IMR-90 (cell line): ENCODE measurements around the gene DNTTIP2. TPM values are rescaled to one million over a fixed set of nuclear protein-coding genes. Genes with fewer than 3 reads are reported as not detected.
A peak's percentile ranks its signal among the peaks of the same experiment; 100 is the strongest.

Source experiments
- ATAC-seq: fragments of 200-7000 bp; cut with Tn5 transposase; 2 replicates; pipeline ENCODE4 v1.9.1; 2020; ENCODE audit warnings: low read depth, mild to moderate bottlenecking, moderate library complexity
- BruUV-seq: library from RNA; stranded (reverse); fragments of 400-500 nt; replicated peaks from 2 replicates; lab custom pipeline; 2021; lab: Mats Ljungman, UMichigan
- CTCF ChIA-PET: fragments of 300-600 bp; formaldehyde crosslinking; extraction: SDS; loops from one replicate; lab custom pipeline; 2021; ENCODE audit warnings: antibody characterized with exemption; lab: Yijun Ruan, JAX
- POLR2A ChIA-PET: fragments of 300-600 bp; sonication (Branson Sonifier 250); formaldehyde crosslinking; loops from one replicate; lab custom pipeline; 2022; ENCODE audit warnings: antibody characterized with exemption; ENCODE audit not compliant: unreplicated experiment; lab: Charles Lee
- DNase-seq: peaks from one replicate; pipeline ENCODE4 v3.0.0; 2013
- H2AFZ ChIP-seq: replicated peaks from 2 replicates; pipeline ENCODE3; 2013; ENCODE audit warnings: low read length, mild to moderate bottlenecking; ENCODE audit not compliant: poor library complexity
- H2AK5ac ChIP-seq: 2 replicates; pipeline ENCODE4 v1.6.1; 2013; ENCODE audit warnings: low read depth, low read length, inconsistent platforms
- H2AK9ac ChIP-seq: replicated peaks from 2 replicates; pipeline ENCODE3; 2013; ENCODE audit warnings: mild to moderate bottlenecking, low read depth, low read length, moderate library complexity; ENCODE audit not compliant: poor library complexity
- H2BK120ac ChIP-seq: 2 replicates; pipeline ENCODE4 v1.6.1; 2013; ENCODE audit warnings: low read depth, low read length, inconsistent platforms
- H2BK15ac ChIP-seq: 3 replicates; pipeline ENCODE4 v1.6.1; 2013; ENCODE audit warnings: low read depth, low read length, inconsistent platforms
- H2BK20ac ChIP-seq: 2 replicates; pipeline ENCODE4 v1.6.1; 2013; ENCODE audit warnings: low read depth, mild to moderate bottlenecking, inconsistent platforms, low read length, moderate library complexity
- H2BK5ac ChIP-seq: 2 replicates; pipeline ENCODE4 v1.6.1; 2013; ENCODE audit warnings: mild to moderate bottlenecking, low read depth, low read length, inconsistent platforms; ENCODE audit not compliant: poor library complexity, severe bottlenecking
- H3K14ac ChIP-seq: replicated peaks from 2 replicates; pipeline ENCODE4 v1.6.1; 2013; ENCODE audit warnings: low read depth, low read length, inconsistent platforms
- H3K18ac ChIP-seq: 2 replicates; pipeline ENCODE4 v1.6.1; 2013; ENCODE audit warnings: low read depth, low read length, control low read depth
- H3K23ac ChIP-seq: 2 replicates; pipeline ENCODE4 v1.6.1; 2013; ENCODE audit warnings: low read depth, low read length, inconsistent platforms
- H3K27ac ChIP-seq: 2 replicates; pipeline ENCODE4 v1.5.1; 2013; ENCODE audit warnings: mild to moderate bottlenecking, control low read depth, low read length; ENCODE audit not compliant: insufficient read depth
- H3K27me3 ChIP-seq: 2 replicates; pipeline ENCODE4 v1.6.1; 2013; ENCODE audit warnings: low read length; ENCODE audit not compliant: control insufficient read depth, insufficient read depth
- H3K36me3 ChIP-seq: 2 replicates; pipeline ENCODE4 v1.6.1; 2013; ENCODE audit warnings: low read length, mixed read lengths; ENCODE audit not compliant: control insufficient read depth, insufficient read depth
- H3K4ac ChIP-seq: 2 replicates; pipeline ENCODE4 v1.6.1; 2013; ENCODE audit warnings: low read depth, low read length, inconsistent platforms
- H3K4me1 ChIP-seq: 2 replicates; pipeline ENCODE4 v1.6.1; 2013; ENCODE audit warnings: low read length, mixed read lengths; ENCODE audit not compliant: control insufficient read depth, insufficient read depth
- H3K4me2 ChIP-seq: 2 replicates; pipeline ENCODE4 v1.6.1; 2013; ENCODE audit warnings: low read depth, mild to moderate bottlenecking, control low read depth, low read length, moderate library complexity
- H3K4me3 ChIP-seq: 2 replicates; pipeline ENCODE4 v1.5.1; 2013; ENCODE audit warnings: low read depth, mild to moderate bottlenecking, control low read depth, low read length, moderate library complexity; ENCODE audit not compliant: insufficient read depth
- H3K56ac ChIP-seq: 2 replicates; pipeline ENCODE4 v1.6.1; 2013; ENCODE audit warnings: low read length, inconsistent platforms; ENCODE audit not compliant: insufficient read depth; ENCODE audit errors: extremely low read depth
- H3K79me1 ChIP-seq, 2 experiments: 2 replicates each; pipeline ENCODE4 v1.6.1; 2013; ENCODE audit warnings: low read length in 2 of 2, inconsistent platforms in 1 of 2, low read depth in 1 of 2
- H3K9ac ChIP-seq: 2 replicates; pipeline ENCODE4 v1.6.1; 2013; ENCODE audit warnings: low read depth, low read length, control low read depth
- H3K9me1 ChIP-seq: 2 replicates; pipeline ENCODE4 v1.6.1; 2013; ENCODE audit warnings: low read length, inconsistent platforms; ENCODE audit not compliant: insufficient read depth
- H3K9me3 ChIP-seq: 2 replicates; pipeline ENCODE4 v1.6.1; 2013; ENCODE audit warnings: low read length; ENCODE audit not compliant: control insufficient read depth, insufficient read depth
- H4K20me1 ChIP-seq: 2 replicates; pipeline ENCODE4 v1.6.1; 2013; ENCODE audit warnings: low read length, inconsistent platforms; ENCODE audit not compliant: insufficient read depth
- H4K5ac ChIP-seq: 2 replicates; pipeline ENCODE4 v1.6.1; 2013; ENCODE audit warnings: mild to moderate bottlenecking, low read depth, low read length, control low read depth
- H4K8ac ChIP-seq, 2 experiments: 2 replicates each; pipeline ENCODE4 v1.6.1; 2013; ENCODE audit warnings: low read depth in 2 of 2, low read length in 2 of 2, control low read depth in 1 of 2, inconsistent platforms in 1 of 2
- H4K91ac ChIP-seq: 2 replicates; pipeline ENCODE4 v1.6.1; 2013; ENCODE audit warnings: low read depth, low read length, inconsistent platforms; ENCODE audit not compliant: insufficient read depth
- BHLHE40 ChIP-seq: fragments of 150-350 bp; IDR thresholded peaks from 2 replicates; pipeline ENCODE4 v1.6.1; 2016; ENCODE audit warnings: mild to moderate bottlenecking, low read depth, low read length
- CEBPB ChIP-seq: IDR thresholded peaks from 2 replicates; pipeline ENCODE4 v1.6.1; 2012; ENCODE audit warnings: low read depth, low read length, improper control_type of control experiment
- CHD1 ChIP-seq: IDR thresholded peaks from 2 replicates; pipeline ENCODE4 v1.6.1; 2012; ENCODE audit warnings: low read depth, low read length, improper control_type of control experiment
- ELK1 ChIP-seq: fragments of 150-350 bp; IDR thresholded peaks from 2 replicates; pipeline ENCODE4 v1.6.1; 2016; ENCODE audit warnings: low read depth, mild to moderate bottlenecking, low read length, moderate library complexity, borderline replicate concordance
- FOS ChIP-seq: fragments of 150-350 bp; IDR thresholded peaks from 2 replicates; pipeline ENCODE4 v1.6.1; 2016; ENCODE audit warnings: low read depth, low read length
- MAFK ChIP-seq: IDR thresholded peaks from 2 replicates; pipeline ENCODE4 v1.6.1; 2012; ENCODE audit warnings: low read depth, low read length, improper control_type of control experiment
- MAZ ChIP-seq: IDR thresholded peaks from 2 replicates; pipeline ENCODE4 v1.6.1; 2012; ENCODE audit warnings: low read depth, mild to moderate bottlenecking, low read length, improper control_type of control experiment, moderate library complexity, borderline replicate concordance
- MXI1 ChIP-seq: IDR thresholded peaks from 2 replicates; pipeline ENCODE4 v1.6.1; 2012; ENCODE audit warnings: low read depth, mild to moderate bottlenecking, low read length, moderate library complexity, borderline replicate concordance
- NFE2L2 ChIP-seq: fragments of 150-350 bp; IDR thresholded peaks from 2 replicates; pipeline ENCODE4 v1.6.1; 2016; ENCODE audit warnings: low read depth, mild to moderate bottlenecking, low read length
- POLR2A ChIP-seq: IDR thresholded peaks from 2 replicates; pipeline ENCODE4 v1.6.1; 2012; ENCODE audit warnings: mild to moderate bottlenecking, low read depth, low read length
- RAD21 ChIP-seq: IDR thresholded peaks from 2 replicates; pipeline ENCODE4 v1.6.1; 2012; ENCODE audit warnings: low read length, improper control_type of control experiment
- RCOR1 ChIP-seq: IDR thresholded peaks from 2 replicates; pipeline ENCODE4 v1.6.1; 2012; ENCODE audit warnings: mild to moderate bottlenecking, low read length, improper control_type of control experiment; ENCODE audit not compliant: insufficient replicate concordance
- RFX5 ChIP-seq: IDR thresholded peaks from 2 replicates; pipeline ENCODE4 v1.8.0; 2012; ENCODE audit warnings: low read depth, mild to moderate bottlenecking, low read length, moderate library complexity
- SMC3 ChIP-seq: fragments of 150-350 bp; IDR thresholded peaks from 2 replicates; pipeline ENCODE4 v1.6.1; 2016; ENCODE audit warnings: low read depth, mild to moderate bottlenecking, antibody characterized with exemption, low read length, moderate library complexity
- WGBS, 2 experiments: methylation state at CpG; one replicate each; pipeline versions ENCODE4 v1.1.5 to v1.1.7; 2013; ENCODE audit warnings: missing lambda C conversion rate in 2 of 2; ENCODE audit not compliant: insufficient read length in 1 of 2; ENCODE audit errors: extremely low coverage in 2 of 2; 5-methylcytosine and 5-hydroxymethylcytosine counted together
- dilution Hi-C: fragments of 300-500 bp; cut with HindIII; formaldehyde crosslinking; loops from one replicate; pipeline ENCODE4 v1.14.3; 2018; ENCODE audit warnings: low sequenced_read_pairs; ENCODE audit not compliant: unreplicated experiment
- in situ Hi-C: fragments of 300-500 bp; cut with MboI; formaldehyde crosslinking; loops from 3 replicates; pipeline ENCODE4 v1.14.3; 2019; ENCODE audit warnings: low sequenced_read_pairs, inconsistent platforms, mixed read lengths
- intact Hi-C: fragments of 100-400 bp; cut with micrococcal nuclease; formaldehyde crosslinking; loops from 2 replicates; pipeline ENCODE4 v1.10.0; 2022
- polyA plus RNA-seq, 3 experiments: library from polyadenylated mRNA; depleted of rRNA; stranded (reverse); fragments of >200 nt; gene quantifications; 2 replicates each; pipeline ENCODE4 v1.2.3, GENCODE V29; 2012; ENCODE audit warnings: low replicate concordance in 1 of 3
- total RNA-seq: library from RNA; depleted of rRNA; stranded (reverse); fragments of >200 nt; gene quantifications from 2 replicates; pipeline ENCODE4 v1.2.3, GENCODE V29; 2012
- TF ChIP-seq, protein P1 (sequence below): fragments of 150-350 bp; IDR thresholded peaks from 2 replicates; pipeline ENCODE4 v1.6.1; 2017; ENCODE audit warnings: mild to moderate bottlenecking, antibody characterized with exemption, low read length, low read depth
- TF ChIP-seq, protein P2 (sequence below): conservative IDR thresholded peaks from 2 replicates; pipeline ENCODE4 v1.5.1; 2012; ENCODE audit warnings: mild to moderate bottlenecking, low read depth, low read length, improper control_type of control experiment

DNTTIP2 gene
- total and polyA plus RNA-seq, 2 of the 4 experiments (the other 2 are of a cell fraction), result 14.2 to 24.4 TPM

DNA sequence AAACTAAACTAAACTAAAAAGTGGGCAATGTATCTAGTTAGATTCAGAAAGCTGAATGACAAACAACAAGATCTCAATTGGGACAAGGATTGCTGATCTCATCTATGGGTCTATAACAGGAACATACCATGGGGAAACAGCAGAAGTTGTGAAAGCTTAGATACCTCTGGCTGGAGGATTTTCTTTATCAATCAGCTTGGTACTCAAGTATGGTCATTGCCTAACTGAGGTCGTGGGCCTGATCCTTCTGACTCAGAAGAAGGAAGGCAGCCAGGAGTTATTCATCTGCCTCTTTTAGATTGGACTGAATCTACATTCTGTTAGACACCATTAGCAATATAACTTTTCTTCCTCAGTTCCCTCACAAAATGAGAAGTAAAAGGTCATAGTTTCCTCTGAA is 39.7 kb downstream of the DNTTIP2 start:
- Histone ChIP-seq H4K20me1 (no peaks in the 10 kb centered on the region), H4K8ac (no peak overlapping the region), H2AK5ac (no peak overlapping the region), H2BK5ac (no peak overlapping the region), H3K27me3 (no peaks in the 10 kb centered on the region), H3K4me1 (peaks cover 5% of the 10 kb centered on the region; the same call in 1 of the 2 replicates), H3K9me1 (peaks cover 10% of the 10 kb centered on the region; the same call in 1 of the 2 replicates), H3K18ac (no peak overlapping the region), H3K79me1 (no peaks in the 10 kb centered on the region), H3K23ac (no peak overlapping the region), H2BK20ac (no peak overlapping the region), H3K9me3 (no peaks in the 10 kb centered on the region), H3K14ac (no peak overlapping the region), H3K4me3 (no peak overlapping the region), H3K4me2 (no peak overlapping the region), H2AFZ (no peak overlapping the region), H2AK9ac (no peak overlapping the region), H3K36me3 (no peaks in the 10 kb centered on the region), H3K56ac (no peak overlapping the region), H3K9ac (no peak overlapping the region), H3K4ac (no peak overlapping the region), H3K27ac (no peak overlapping the region), H2BK15ac (no peak overlapping the region), H2BK120ac (no peak overlapping the region), H4K91ac (no peak overlapping the region), H4K5ac (no peak overlapping the region)
- ATAC-seq (peak; percentile 82), DNase-seq (peak; percentile 95)
- intact Hi-C loops (no loop called here), in situ Hi-C loops (loop anchor here (10.0 kb wide), 1 partner anchor 535 kb away; no protein-coding TSS in a partner anchor), dilution Hi-C loops (no loop called here)
- 0% methylated on average over 1 of the region's 1 CpG; no CpG with 5 or more reads in 1 of the 2 experiments for WGBS, 2 experiments
- TF ChIP-seq, protein P1, sequence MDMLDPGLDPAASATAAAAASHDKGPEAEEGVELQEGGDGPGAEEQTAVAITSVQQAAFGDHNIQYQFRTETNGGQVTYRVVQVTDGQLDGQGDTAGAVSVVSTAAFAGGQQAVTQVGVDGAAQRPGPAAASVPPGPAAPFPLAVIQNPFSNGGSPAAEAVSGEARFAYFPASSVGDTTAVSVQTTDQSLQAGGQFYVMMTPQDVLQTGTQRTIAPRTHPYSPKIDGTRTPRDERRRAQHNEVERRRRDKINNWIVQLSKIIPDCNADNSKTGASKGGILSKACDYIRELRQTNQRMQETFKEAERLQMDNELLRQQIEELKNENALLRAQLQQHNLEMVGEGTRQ, result no peak
- TF ChIP-seq POLR2A (no peak), MAFK (0 out of 2 replicates have a peak, but pooled peaks have one; percentile 14), RCOR1 (no peak), CEBPB (peak; percentile 98), MXI1 (no peak), ELK1 (no peak), MAZ (no peak), RFX5 (no peak), RAD21 (no peak), BHLHE40 (no peak), CHD1 (no peak), NFE2L2 (peak; percentile 23; the same call in 1 of the 2 replicates), FOS (peak; percentile 79), SMC3 (0 out of 2 replicates have a peak, but pooled peaks have one; percentile 1)
- TF ChIP-seq, protein P2, sequence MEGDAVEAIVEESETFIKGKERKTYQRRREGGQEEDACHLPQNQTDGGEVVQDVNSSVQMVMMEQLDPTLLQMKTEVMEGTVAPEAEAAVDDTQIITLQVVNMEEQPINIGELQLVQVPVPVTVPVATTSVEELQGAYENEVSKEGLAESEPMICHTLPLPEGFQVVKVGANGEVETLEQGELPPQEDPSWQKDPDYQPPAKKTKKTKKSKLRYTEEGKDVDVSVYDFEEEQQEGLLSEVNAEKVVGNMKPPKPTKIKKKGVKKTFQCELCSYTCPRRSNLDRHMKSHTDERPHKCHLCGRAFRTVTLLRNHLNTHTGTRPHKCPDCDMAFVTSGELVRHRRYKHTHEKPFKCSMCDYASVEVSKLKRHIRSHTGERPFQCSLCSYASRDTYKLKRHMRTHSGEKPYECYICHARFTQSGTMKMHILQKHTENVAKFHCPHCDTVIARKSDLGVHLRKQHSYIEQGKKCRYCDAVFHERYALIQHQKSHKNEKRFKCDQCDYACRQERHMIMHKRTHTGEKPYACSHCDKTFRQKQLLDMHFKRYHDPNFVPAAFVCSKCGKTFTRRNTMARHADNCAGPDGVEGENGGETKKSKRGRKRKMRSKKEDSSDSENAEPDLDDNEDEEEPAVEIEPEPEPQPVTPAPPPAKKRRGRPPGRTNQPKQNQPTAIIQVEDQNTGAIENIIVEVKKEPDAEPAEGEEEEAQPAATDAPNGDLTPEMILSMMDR, result no peak
- ChIA-PET POLR2A (no interaction called here), CTCF (interaction anchor here (0.5 to 1.7 kb wide), 4 partner anchors 23 to 297 kb away, joined by 3 to 5 read pairs (median 5); no protein-coding TSS in a partner anchor)
- BruUV-seq, result no TSS peak
